Measurements from ENCODE around the gene CLEC3B.
A peak's percentile ranks its signal among the peaks of the same experiment; 100 is the strongest.
"Not testable (repeated sequence)": the region's sequence is repeated elsewhere in the genome, so short reads cannot be mapped to it uniquely, and the experiment has no call there.

CLEC3B gene

GRCh38 chr3:45035441-45036301 lies 9.6 kb downstream of the CLEC3B start:
- no peaks in the 10 kb centered on the region for H3K9me3 ChIP-seq (ENCODE audit: control insufficient read depth, insufficient read depth, low read length)
- no peaks in the 10 kb centered on the region for H3K36me3 ChIP-seq (ENCODE audit: control insufficient read depth, insufficient read depth, low read length)
- H3K4me3 ChIP-seq (ENCODE audit: low read depth, low read length) = peak overlapping the region; percentile 34
- no peak overlapping the region for H3K27ac ChIP-seq (ENCODE audit: low read depth, low read length)
- no peak overlapping the region for H3K9ac ChIP-seq (ENCODE audit: low read depth, low read length)
- H3K27me3 ChIP-seq (ENCODE audit: control insufficient read depth, insufficient read depth, low read length) = peaks cover 46% of the 10 kb centered on the region
- peaks cover 6% of the 10 kb centered on the region for H3K4me1 ChIP-seq (ENCODE audit: control insufficient read depth, insufficient read depth, low read length)

- Histone ChIP-seq H3K36me3 (ENCODE audit: control insufficient read depth, insufficient read depth, low read length) (no peaks in the 10 kb centered on the region), H3K9me3 (ENCODE audit: control insufficient read depth, insufficient read depth, low read length) (no peaks in the 10 kb centered on the region), H3K9ac (ENCODE audit: low read depth, low read length) (no peak overlapping the region), H3K4me1 (ENCODE audit: control insufficient read depth, insufficient read depth, low read length) (peaks cover 6% of the 10 kb centered on the region), H3K27me3 (ENCODE audit: control insufficient read depth, insufficient read depth, low read length) (peaks cover 44% of the 10 kb centered on the region), H3K27ac (ENCODE audit: low read depth, low read length) (no peak overlapping the region), H3K4me3 (ENCODE audit: low read depth, low read length) (no peak overlapping the region)
Measured at GRCh38 chr3:45037720-45038455, 11.8 kb downstream of the CLEC3B start.

GRCh38 chr3:45041666-45042065 lies 15.6 kb downstream of the CLEC3B start:
- Histone ChIP-seq H3K36me3 (ENCODE audit: control insufficient read depth, insufficient read depth, low read length) (no peaks in the 10 kb centered on the region), H3K9me3 (ENCODE audit: control insufficient read depth, insufficient read depth, low read length) (no peaks in the 10 kb centered on the region), H3K27ac (ENCODE audit: low read depth, low read length) (no peak overlapping the region), H3K4me3 (ENCODE audit: low read depth, low read length) (no peak overlapping the region), H3K27me3 (ENCODE audit: control insufficient read depth, insufficient read depth, low read length) (peaks cover 6% of the 10 kb centered on the region), H3K4me1 (ENCODE audit: control insufficient read depth, insufficient read depth, low read length) (peaks cover 6% of the 10 kb centered on the region), H3K9ac (ENCODE audit: low read depth, low read length) (no peak overlapping the region)

- Histone ChIP-seq H3K9ac (ENCODE audit: low read depth, low read length) (no peak overlapping the region), H3K27ac (ENCODE audit: low read depth, low read length) (no peak overlapping the region), H3K36me3 (ENCODE audit: control insufficient read depth, insufficient read depth, low read length) (no peaks in the 10 kb centered on the region), H3K9me3 (ENCODE audit: control insufficient read depth, insufficient read depth, low read length) (no peaks in the 10 kb centered on the region), H3K27me3 (ENCODE audit: control insufficient read depth, insufficient read depth, low read length) (peaks cover 1% of the 10 kb centered on the region), H3K4me1 (ENCODE audit: control insufficient read depth, insufficient read depth, low read length) (peaks cover 6% of the 10 kb centered on the region), H3K4me3 (ENCODE audit: low read depth, low read length) (no peak overlapping the region)
Measured at GRCh38 chr3:45042162-45042561, 16.1 kb downstream of the CLEC3B start.

GRCh38 chr3:45043728-45044299 lies 17.7 kb downstream of the CLEC3B start:
- H3K27ac ChIP-seq (ENCODE audit: low read depth, low read length) = no peak overlapping the region
- no peaks in the 10 kb centered on the region for H3K36me3 ChIP-seq (ENCODE audit: control insufficient read depth, insufficient read depth, low read length)
- H3K27me3 ChIP-seq (ENCODE audit: control insufficient read depth, insufficient read depth, low read length) = no peaks in the 10 kb centered on the region
- no peak overlapping the region for H3K9ac ChIP-seq (ENCODE audit: low read depth, low read length)
- H3K4me1 ChIP-seq (ENCODE audit: control insufficient read depth, insufficient read depth, low read length) = no peaks in the 10 kb centered on the region
- no peak overlapping the region for H3K4me3 ChIP-seq (ENCODE audit: low read depth, low read length)
- H3K9me3 ChIP-seq (ENCODE audit: control insufficient read depth, insufficient read depth, low read length) = no peaks in the 10 kb centered on the region

- H3K9ac ChIP-seq (ENCODE audit: low read depth, low read length) = no peak overlapping the region
- no peaks in the 10 kb centered on the region for H3K27me3 ChIP-seq (ENCODE audit: control insufficient read depth, insufficient read depth, low read length)
- H3K9me3 ChIP-seq (ENCODE audit: control insufficient read depth, insufficient read depth, low read length) = no peaks in the 10 kb centered on the region
- no peak overlapping the region for H3K27ac ChIP-seq (ENCODE audit: low read depth, low read length)
- H3K4me1 ChIP-seq (ENCODE audit: control insufficient read depth, insufficient read depth, low read length) = no peaks in the 10 kb centered on the region
- H3K36me3 ChIP-seq (ENCODE audit: control insufficient read depth, insufficient read depth, low read length) = no peaks in the 10 kb centered on the region
- H3K4me3 ChIP-seq (ENCODE audit: low read depth, low read length) = no peak overlapping the region
Measured at GRCh38 chr3:45048244-45048643, 22.1 kb downstream of the CLEC3B start.

- no peak overlapping the region for H3K27ac ChIP-seq (ENCODE audit: low read depth, low read length)
- no peaks in the 10 kb centered on the region for H3K9me3 ChIP-seq (ENCODE audit: control insufficient read depth, insufficient read depth, low read length)
- no peak overlapping the region for H3K9ac ChIP-seq (ENCODE audit: low read depth, low read length)
- peaks cover 6% of the 10 kb centered on the region; the same call in 1 of the 2 replicates for H3K27me3 ChIP-seq (ENCODE audit: control insufficient read depth, insufficient read depth, low read length)
- no peak overlapping the region for H3K4me3 ChIP-seq (ENCODE audit: low read depth, low read length)
- H3K4me1 ChIP-seq (ENCODE audit: control insufficient read depth, insufficient read depth, low read length) = peaks cover under 1% of the 10 kb centered on the region; the same call in 1 of the 2 replicates
- no peaks in the 10 kb centered on the region for H3K36me3 ChIP-seq (ENCODE audit: control insufficient read depth, insufficient read depth, low read length)
Measured at GRCh38 chr3:45049807-45050206, 23.7 kb downstream of the CLEC3B start.

GRCh38 chr3:45051685-45052084 lies 25.6 kb downstream of the CLEC3B start:
- Histone ChIP-seq H3K4me1 (ENCODE audit: control insufficient read depth, insufficient read depth, low read length) (peaks cover 11% of the 10 kb centered on the region), H3K9me3 (ENCODE audit: control insufficient read depth, insufficient read depth, low read length) (no peaks in the 10 kb centered on the region)

GRCh38 chr3:45053805-45054195 lies 27.7 kb downstream of the CLEC3B start:
- not testable (repeated sequence) for H3K27ac ChIP-seq (ENCODE audit: low read depth, low read length); H3K36me3 ChIP-seq (ENCODE audit: control insufficient read depth, insufficient read depth, low read length); H3K9ac ChIP-seq (ENCODE audit: low read depth, low read length); H3K4me3 ChIP-seq (ENCODE audit: low read depth, low read length); H3K9me3 ChIP-seq (ENCODE audit: control insufficient read depth, insufficient read depth, low read length)
- Histone ChIP-seq H3K27me3 (ENCODE audit: control insufficient read depth, insufficient read depth, low read length) (peaks cover 44% of the 10 kb centered on the region), H3K4me1 (ENCODE audit: control insufficient read depth, insufficient read depth, low read length) (peaks cover 12% of the 10 kb centered on the region)

More at GRCh38 chr3:45051685-45052084, 25.6 kb downstream of the CLEC3B start:
- Histone ChIP-seq H3K4me3 (ENCODE audit: low read depth, low read length) (no peak overlapping the region), H3K9ac (ENCODE audit: low read depth, low read length) (no peak overlapping the region), H3K27ac (ENCODE audit: low read depth, low read length) (no peak overlapping the region), H3K36me3 (ENCODE audit: control insufficient read depth, insufficient read depth, low read length) (no peaks in the 10 kb centered on the region), H3K27me3 (ENCODE audit: control insufficient read depth, insufficient read depth, low read length) (peaks cover 23% of the 10 kb centered on the region)

GRCh38 chr3:45054196-45054857 lies 28.2 kb downstream of the CLEC3B start:
- H3K27ac ChIP-seq (ENCODE audit: low read depth, low read length) = no peak overlapping the region
- H3K27me3 ChIP-seq (ENCODE audit: control insufficient read depth, insufficient read depth, low read length) = peaks cover 49% of the 10 kb centered on the region
- no peaks in the 10 kb centered on the region for H3K36me3 ChIP-seq (ENCODE audit: control insufficient read depth, insufficient read depth, low read length)
- no peak overlapping the region for H3K4me3 ChIP-seq (ENCODE audit: low read depth, low read length)
- H3K9ac ChIP-seq (ENCODE audit: low read depth, low read length) = no peak overlapping the region
- no peaks in the 10 kb centered on the region for H3K9me3 ChIP-seq (ENCODE audit: control insufficient read depth, insufficient read depth, low read length)
- H3K4me1 ChIP-seq (ENCODE audit: control insufficient read depth, insufficient read depth, low read length) = peaks cover 12% of the 10 kb centered on the region
